C4-2B (cell line): ENCODE data around the gene FNDC10.

ENCODE experiments used
- CTCF ChIP-seq: fragments of 450-650 bp; conservative IDR thresholded peaks from 2 replicates; pipeline ENCODE4 v1.5.1; 2017; ENCODE audit warnings: mild to moderate bottlenecking
- ZFX ChIP-seq: fragments of 450-650 bp; IDR thresholded peaks from 2 replicates; pipeline ENCODE4 v1.6.1; 2017

DNA sequence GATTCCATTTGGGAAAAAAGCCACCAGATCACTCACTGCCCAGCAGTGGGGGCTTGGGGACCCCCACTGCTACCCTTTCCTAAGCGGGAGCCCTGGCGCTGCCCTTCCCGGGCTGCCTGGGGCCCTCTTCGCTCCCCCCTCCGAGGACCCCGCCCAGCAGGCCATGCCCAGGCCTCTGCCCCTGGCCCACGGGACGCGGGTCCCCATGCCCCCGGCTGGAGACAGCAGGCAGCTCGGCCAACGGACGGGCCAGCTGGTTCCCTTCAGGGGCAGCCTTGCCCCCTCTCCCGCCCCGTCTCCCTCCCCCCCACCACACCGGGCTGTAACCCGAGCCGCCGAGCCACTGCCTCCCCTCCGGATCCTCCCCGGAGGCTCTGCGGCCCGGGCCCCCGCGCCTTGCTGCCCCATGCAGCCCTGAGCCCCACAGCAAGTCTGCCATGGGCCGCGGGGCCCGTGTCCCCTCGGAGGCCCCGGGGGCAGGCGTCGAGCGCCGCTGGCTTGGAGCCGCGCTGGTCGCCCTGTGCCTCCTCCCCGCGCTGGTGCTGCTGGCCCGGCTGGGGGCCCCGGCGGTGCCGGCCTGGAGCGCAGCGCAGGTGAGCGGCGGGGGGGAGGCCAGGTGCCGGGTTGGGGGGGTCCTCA is 32.0 kb upstream of the FNDC10 start, which contains the start of gene MMP23B:
- no peak for TF ChIP-seq CTCF
- no peak for TF ChIP-seq ZFX
